HG03520 (cell line): ENCODE results near the gene SHISA9.

Experiments used
- ATAC-seq: cut with Tn5 transposase; IDR thresholded peaks from one replicate; pipeline ENCODE4 v1.9.1; 2021; ENCODE audit warnings: mild to moderate bottlenecking, moderate library complexity; ENCODE audit not compliant: unreplicated experiment

The SHISA9 gene

GRCh38 chr16:13012601-13013000, 111.2 kb downstream of the SHISA9 start:
- ATAC-seq, result no peak

- no peak for ATAC-seq
Measured at GRCh38 chr16:13013043-13013442, 111.6 kb downstream of the SHISA9 start.

GRCh38 chr16:13014476-13014875, 113.1 kb downstream of the SHISA9 start:
- no peak for ATAC-seq

- no peak for ATAC-seq
Measured at GRCh38 chr16:13018026-13018425, 116.6 kb downstream of the SHISA9 start.

GRCh38 chr16:13021996-13022395, 120.6 kb downstream of the SHISA9 start:
- ATAC-seq, result no peak

- no peak for ATAC-seq
Measured at GRCh38 chr16:13029786-13030185, 128.4 kb downstream of the SHISA9 start.

- ATAC-seq, result no peak
Measured at GRCh38 chr16:13030769-13031168, 129.4 kb downstream of the SHISA9 start.

GRCh38 chr16:13032911-13033310, 131.5 kb downstream of the SHISA9 start:
- no peak for ATAC-seq

- no peak for ATAC-seq
Measured at GRCh38 chr16:13036600-13036999, 135.2 kb downstream of the SHISA9 start.

- ATAC-seq, result no peak
Measured at GRCh38 chr16:13038591-13038990, 137.2 kb downstream of the SHISA9 start.

GRCh38 chr16:13039526-13039925, 138.1 kb downstream of the SHISA9 start:
- no peak for ATAC-seq

- no peak for ATAC-seq
Measured at GRCh38 chr16:13041180-13041579, 139.8 kb downstream of the SHISA9 start.

- no peak for ATAC-seq
Measured at GRCh38 chr16:13041646-13042290, 140.4 kb downstream of the SHISA9 start.

GRCh38 chr16:13042291-13042685, 140.9 kb downstream of the SHISA9 start:
- ATAC-seq, result no peak

GRCh38 chr16:13046061-13046821, 144.8 kb downstream of the SHISA9 start:
- ATAC-seq, result no peak

GRCh38 chr16:13047276-13047675, 145.9 kb downstream of the SHISA9 start:
- ATAC-seq, result no peak

GRCh38 chr16:13049688-13050087, 148.3 kb downstream of the SHISA9 start:
- no peak for ATAC-seq

GRCh38 chr16:13052431-13052830, 151.0 kb downstream of the SHISA9 start:
- ATAC-seq, result no peak

- no peak for ATAC-seq
Measured at GRCh38 chr16:13055480-13055879, 154.1 kb downstream of the SHISA9 start.

GRCh38 chr16:13056607-13057006, 155.2 kb downstream of the SHISA9 start:
- no peak for ATAC-seq

- ATAC-seq, result no peak
Measured at GRCh38 chr16:13060932-13061331, 159.5 kb downstream of the SHISA9 start.

GRCh38 chr16:13061691-13062090, 160.3 kb downstream of the SHISA9 start:
- ATAC-seq, result no peak

- ATAC-seq, result no peak
Measured at GRCh38 chr16:13062219-13062618, 160.8 kb downstream of the SHISA9 start.
